HCT116 (cell line): Measurements from ENCODE around the gene TMEM219. TPM values are rescaled to one million over a fixed set of nuclear protein-coding genes. Genes with fewer than 3 reads are reported as not detected.

Source experiments
- ATAC-seq: fragments of 200-7000 bp; cut with Tn5 transposase; 2 replicates; pipeline ENCODE4 v1.9.1; 2020; ENCODE audit warnings: mild to moderate bottlenecking, moderate library complexity
- BruUV-seq: library from RNA; stranded (reverse); fragments of 400-500 nt; replicated peaks from 2 replicates; lab custom pipeline; 2021; lab: Mats Ljungman, UMichigan
- CTCF ChIA-PET: fragments of 300-600 bp; sonication (Branson Sonifier 250); formaldehyde crosslinking; loops from one replicate; lab custom pipeline; 2021; ENCODE audit warnings: antibody characterized with exemption; lab: Charles Lee
- POLR2A ChIA-PET: fragments of 300-600, 350-600 bp; sonication (Branson Sonifier 250); formaldehyde crosslinking; loops from one replicate; lab custom pipeline; 2021; ENCODE audit warnings: antibody characterized with exemption; lab: Charles Lee
- RAD21 ChIA-PET, 2 experiments: fragments of 300-600 bp; sonication (Branson Sonifier 250); formaldehyde crosslinking; loops; one replicate each; lab custom pipeline; 2023; ENCODE audit warnings: low total read pairs in 2 of 2; ENCODE audit not compliant: uncharacterized antibody in 2 of 2, unreplicated experiment in 2 of 2, low non-redundant PET in 1 of 2; lab: Charles Lee
- DNase-seq: peaks from one replicate; pipeline ENCODE4 v3.0.0-alpha.2; 2010; ENCODE audit warnings: low read depth, low spot score
- H2AFZ ChIP-seq: fragments of 200-600 bp; shearing (Covaris generic), sonication (generic); 2 replicates; pipeline ENCODE4 v1.6.1; 2017; ENCODE audit warnings: low read depth, mixed run types, mixed read lengths, antibody characterized with exemption, low read length; ENCODE audit not compliant: poor library complexity, severe bottlenecking
- H3K27ac ChIP-seq: 2 replicates; pipeline ENCODE4 v1.5.1; 2012; ENCODE audit warnings: low read depth, low read length
- H3K27me3 ChIP-seq: fragments of 200-600 bp; sonication (generic); 2 replicates; pipeline ENCODE4 v1.6.1; 2016; ENCODE audit warnings: mixed run types, low read length, mixed read lengths; ENCODE audit not compliant: insufficient read depth
- H3K36me3 ChIP-seq, 2 experiments: fragments of 200-500 bp in 1 of 2; fragments of 200-600 bp in 1 of 2; sonication (Bioruptor generic) in 1 of 2; sonication (generic) in 1 of 2; 2 replicates each; pipeline versions ENCODE4 v1.5.1 to v1.6.1; 2014 to 2016; ENCODE audit warnings: low read length in 2 of 2, inconsistent platforms in 1 of 2, mixed read lengths in 1 of 2, mixed run types in 1 of 2; ENCODE audit not compliant: insufficient read depth in 2 of 2, control insufficient read depth in 1 of 2
- H3K4me1 ChIP-seq, 2 experiments: fragments of 200-600 bp in 1 of 2; sonication (generic) in 1 of 2; 2 replicates each; pipeline versions ENCODE4 v1.5.1 to v1.6.1; 2012 to 2017; ENCODE audit warnings: low read length in 2 of 2, inconsistent platforms in 1 of 2, mild to moderate bottlenecking in 1 of 2, mixed read lengths in 1 of 2, mixed run types in 1 of 2, moderate library complexity in 1 of 2; ENCODE audit not compliant: insufficient read depth in 2 of 2, control insufficient read depth in 1 of 2
- H3K4me2 ChIP-seq: fragments of 200-600 bp; sonication (generic); 2 replicates; pipeline ENCODE4 v1.6.1; 2017; ENCODE audit warnings: mixed run types, low read length, mixed read lengths
- H3K4me3 ChIP-seq, 2 experiments: fragments of 200-600 bp in 1 of 2; sonication (generic) in 1 of 2; replicated peaks in 1 of 2; 2 replicates each; pipeline ENCODE4 v1.5.1; 2011 to 2016; ENCODE audit warnings: low read length in 2 of 2, control low read depth in 1 of 2, low read depth in 1 of 2, mild to moderate bottlenecking in 1 of 2, mixed read lengths in 1 of 2, mixed run types in 1 of 2
- H3K79me2 ChIP-seq: fragments of 200-600 bp; sonication (generic); 2 replicates; pipeline ENCODE4 v1.6.1; 2017; ENCODE audit warnings: mild to moderate bottlenecking, mixed run types, low read length, moderate library complexity, mixed read lengths; ENCODE audit not compliant: insufficient read depth
- H3K9ac ChIP-seq: fragments of 200-600 bp; sonication (generic); 2 replicates; pipeline ENCODE4 v1.6.1; 2016; ENCODE audit warnings: low read length, mixed read lengths
- H3K9me2 ChIP-seq: fragments of 200-600 bp; sonication (generic), shearing (Covaris generic); 2 replicates; pipeline ENCODE4 v1.6.1; 2017; ENCODE audit warnings: mixed run types, mild to moderate bottlenecking, moderate library complexity; ENCODE audit not compliant: insufficient read depth
- H3K9me3 ChIP-seq, 2 experiments: fragments of 200-500 bp in 1 of 2; fragments of 200-600 bp in 1 of 2; sonication (Bioruptor generic) in 1 of 2; sonication (generic) in 1 of 2; 2 replicates each; pipeline ENCODE4 v1.6.1; 2014 to 2017; ENCODE audit warnings: low read length in 2 of 2, mixed read lengths in 2 of 2, inconsistent platforms in 1 of 2, low read depth in 1 of 2, mild to moderate bottlenecking in 1 of 2, mixed run types in 1 of 2, moderate library complexity in 1 of 2; ENCODE audit not compliant: control insufficient read depth in 1 of 2, insufficient read depth in 1 of 2
- H4K20me1 ChIP-seq: fragments of 200-600 bp; sonication (generic), shearing (Covaris generic); 2 replicates; pipeline ENCODE4 v1.6.1; 2017; ENCODE audit warnings: mixed run types, mild to moderate bottlenecking, moderate library complexity; ENCODE audit not compliant: insufficient read depth
- CBX3 ChIP-seq: IDR thresholded peaks from 2 replicates; pipeline ENCODE4 v1.6.1; 2012; ENCODE audit warnings: low read depth
- CTCF ChIP-seq, 3 experiments: fragments of 200-600 bp in 1 of 3; sonication (generic) in 1 of 3; IDR thresholded peaks in 2 of 3; conservative IDR thresholded peaks in 1 of 3; 2 replicates each; pipeline ENCODE4 v1.5.1; 2012 to 2017; ENCODE audit warnings: low read depth in 2 of 3, low read length in 2 of 3, antibody characterized with exemption in 1 of 3, borderline replicate concordance in 1 of 3, control low read depth in 1 of 3, mild to moderate bottlenecking in 1 of 3, mixed read lengths in 1 of 3, mixed run types in 1 of 3, moderate library complexity in 1 of 3; ENCODE audit not compliant: insufficient read depth in 1 of 3
- EGR1 ChIP-seq: IDR thresholded peaks from 2 replicates; pipeline ENCODE4 v1.6.1; 2012; ENCODE audit warnings: low read depth
- EZH2 ChIP-seq: fragments of 200-600 bp; sonication (generic); IDR thresholded peaks from 2 replicates; pipeline ENCODE4 v1.6.1; 2017; ENCODE audit warnings: antibody characterized with exemption, mixed run types
- EZH2phosphoT487 ChIP-seq: fragments of 200-600 bp; IDR thresholded peaks from 2 replicates; pipeline ENCODE4 v1.6.1; 2018; ENCODE audit warnings: antibody characterized with exemption, borderline replicate concordance
- FOSL1 ChIP-seq: IDR thresholded peaks from 2 replicates; pipeline ENCODE4 v1.6.1; 2012; ENCODE audit warnings: low read depth
- JUND ChIP-seq: IDR thresholded peaks from 2 replicates; pipeline ENCODE4 v1.6.1; 2012
- POLR2AphosphoS5 ChIP-seq: IDR thresholded peaks from 2 replicates; pipeline ENCODE4 v1.6.1; 2011; ENCODE audit warnings: mild to moderate bottlenecking, low read depth, low read length, moderate library complexity
- RAD21 ChIP-seq: IDR thresholded peaks from 2 replicates; pipeline ENCODE4 v1.6.1; 2012; ENCODE audit warnings: low read depth, mild to moderate bottlenecking
- REST ChIP-seq: IDR thresholded peaks from 2 replicates; pipeline ENCODE4 v1.6.1; 2012; ENCODE audit warnings: low read depth
- SIN3A ChIP-seq: IDR thresholded peaks from 2 replicates; pipeline ENCODE4 v1.6.1; 2012; ENCODE audit warnings: low read depth
- SP1 ChIP-seq: IDR thresholded peaks from 2 replicates; pipeline ENCODE4 v1.6.1; 2012; ENCODE audit warnings: low read depth
- SRF ChIP-seq: IDR thresholded peaks from 2 replicates; pipeline ENCODE4 v1.6.1; 2012; ENCODE audit warnings: low read depth
- YY1 ChIP-seq: IDR thresholded peaks from 2 replicates; pipeline ENCODE4 v1.6.1; 2011; ENCODE audit warnings: low read length, low read depth, moderate library complexity, mild to moderate bottlenecking; ENCODE audit not compliant: insufficient replicate concordance; ENCODE audit errors: extremely low read depth
- ZBTB33 ChIP-seq: IDR thresholded peaks from 2 replicates; pipeline ENCODE4 v1.6.1; 2011; ENCODE audit warnings: mild to moderate bottlenecking, low read length, moderate library complexity; ENCODE audit not compliant: insufficient replicate concordance; ENCODE audit errors: extremely low read depth
- ZFX ChIP-seq: fragments of 450-650 bp; IDR thresholded peaks from 2 replicates; pipeline ENCODE4 v1.6.1; 2017
- ZNF274 ChIP-seq: fragments of 200-500 bp; sonication (Bioruptor generic); IDR thresholded peaks from 2 replicates; pipeline ENCODE4 v1.6.1; 2014; ENCODE audit warnings: mild to moderate bottlenecking, low read depth, low read length, inconsistent platforms
- intact Hi-C: fragments of 100-400 bp; cut with micrococcal nuclease; formaldehyde crosslinking; loops from 2 replicates; pipeline ENCODE4 v1.10.0; 2022
- total RNA-seq: library from RNA; stranded (reverse); gene quantifications from one replicate; pipeline ENCODE4 v1.2.1, GENCODE V29; 2021; ENCODE audit not compliant: unreplicated experiment

TMEM219 gene
- total RNA-seq, 1 experiment from 2014 or later, result 75.5 TPM

- Histone ChIP-seq H2AFZ (no peak within 1 kb of the TSS), H3K27ac (peak within 1 kb of the TSS; percentile 79), H3K4me3 (peak within 1 kb of the TSS; percentile 96 to 98), H3K27me3 (no peaks in the 10 kb centered on the region), H3K9ac (peak within 1 kb of the TSS; percentile 97), H3K9me2 (no peaks in the 10 kb centered on the region), H4K20me1 (no peaks in the 10 kb centered on the region), H3K4me2 (peak within 1 kb of the TSS; percentile 95), H3K4me1 (peaks cover 8 to 26% of the 10 kb centered on the region in 2 experiments), H3K79me2 (peaks cover 50% of the 10 kb centered on the region), H3K9me3 (no peaks in the 10 kb centered on the region; a peak in 1 of 4 replicates), H3K36me3 (peaks cover 11 to 12% of the 10 kb centered on the region in 2 experiments; a peak in 3 of 4 replicates)
- intact Hi-C loops, result loop anchor here (1.0 to 5.0 kb wide), 3 partner anchors 29 to 74 kb away; partner anchors contain the start of genes KCTD13 and SEZ6L2
- ATAC-seq (peak; percentile 99), DNase-seq (peak; percentile 98)
- ChIA-PET RAD21 (interaction anchor here (0.9 to 1.2 kb wide), 4 partner anchors 12 to 48 kb away, joined by 3 to 4 read pairs (median 4); partner anchors contain the start of genes KCTD13 (in 1 of the 2) and TMEM219 (in 1 of the 2)), CTCF (interaction anchor here (0.8 to 1.6 kb wide), 11 partner anchors 12 to 282 kb away, joined by 3 to 5 read pairs (median 3); partner anchors contain the start of genes KCTD13, PAGR1 and TMEM219), POLR2A (interaction anchor here (0.6 to 2.3 kb wide), 10 partner anchors 12 to 158 kb away, joined by 3 to 22 read pairs (median 4); partner anchors contain the start of genes HIRIP3, KCTD13, PAGR1 and SEZ6L2)
- BruUV-seq, result no TSS peak
- TF ChIP-seq EZH2phosphoT487 (no peak), REST (no peak), FOSL1 (no peak), CTCF (IDR thresholded peaks at IDR 0.05 in 2 of 3, conservative IDR thresholded peaks at IDR 0.05 in 1 of 3; ENCODE audit: borderline replicate concordance in 1 of 3, insufficient read depth in 1 of 3, low read depth in 2 of 3, low read length in 2 of 3) (no peak), ZBTB33 (no peak), SRF (no peak), EZH2 (no peak), JUND (no peak), ZFX (peak; percentile 30; the same call in 1 of the 2 replicates), POLR2AphosphoS5 (peak; percentile 93), ZNF274 (no peak), YY1 (peak; percentile 92), SIN3A (0 out of 2 replicates have a peak, but pooled peaks have one; percentile 68), CBX3 (peak; percentile 97), EGR1 (peak; percentile 94), SP1 (no peak; the same call in 1 of the 2 replicates), RAD21 (no peak)
Observed at GRCh38 chr16:29973384-29974246, 11.7 kb downstream of the TMEM219 start, which contains the start of gene TAOK2. TSS of gene TAOK2 (plus strand) at chr16:29973868. CDS start at chr16:29977773, 3,905 bp downstream.
